HG03108 (cell line): ENCODE results near the gene HDAC7.

ENCODE experiments used
- ATAC-seq: cut with Tn5 transposase; IDR thresholded peaks from one replicate; pipeline ENCODE4 v1.9.1; 2021; ENCODE audit warnings: moderate library complexity; ENCODE audit not compliant: unreplicated experiment

Gene HDAC7

DNA sequence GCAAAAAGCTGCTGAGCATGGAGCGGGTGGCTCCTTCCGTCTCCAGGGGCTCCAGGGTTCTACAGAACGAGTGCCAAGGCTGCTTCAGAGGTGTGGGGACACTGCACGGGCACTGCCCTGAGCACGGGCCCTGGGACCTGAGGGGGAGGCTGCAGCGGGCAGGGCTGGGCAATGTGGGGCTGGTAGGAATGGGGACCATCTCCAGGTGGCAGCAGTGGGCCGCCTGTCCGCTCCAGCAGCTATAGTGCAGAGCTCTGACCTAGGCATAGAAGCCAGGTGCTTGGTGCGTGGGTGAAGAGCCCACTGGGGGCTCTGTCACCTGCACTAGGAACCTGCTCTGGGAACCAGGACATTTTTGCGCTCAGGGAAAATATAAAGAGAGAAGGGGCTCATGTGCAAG lies 22.3 kb downstream of the HDAC7 start:
- no peak for ATAC-seq

DNA sequence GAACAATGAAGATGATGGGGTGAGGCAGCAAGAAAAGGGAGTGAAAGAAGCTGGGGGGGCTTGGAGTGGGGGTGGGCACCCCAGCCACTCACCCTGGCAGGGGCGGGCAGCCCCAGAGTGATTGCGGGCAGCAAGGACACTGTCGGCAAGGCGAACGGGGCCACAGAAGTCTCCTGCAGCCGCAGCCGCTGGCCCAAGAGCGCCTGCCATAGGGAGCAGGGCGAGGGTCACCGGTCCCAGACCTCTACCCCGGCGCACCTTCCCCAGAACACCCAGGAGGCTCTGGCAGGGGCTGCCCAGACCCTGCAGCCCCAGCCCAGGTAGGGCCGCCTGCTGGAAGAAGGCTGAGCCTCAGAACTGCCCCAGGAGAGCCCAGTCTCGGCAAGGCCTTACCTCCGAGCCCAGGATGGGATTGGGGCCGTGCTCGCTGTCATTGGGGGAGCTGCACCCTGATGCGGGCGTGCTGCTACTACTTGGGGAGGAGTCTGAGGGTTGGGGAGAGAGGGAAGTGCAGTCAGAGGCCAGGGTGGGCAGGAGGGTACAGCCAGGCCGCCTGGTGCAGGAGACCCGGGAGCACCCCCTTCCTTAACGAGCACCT lies 23.8 kb downstream of the HDAC7 start:
- ATAC-seq: no peak

DNA sequence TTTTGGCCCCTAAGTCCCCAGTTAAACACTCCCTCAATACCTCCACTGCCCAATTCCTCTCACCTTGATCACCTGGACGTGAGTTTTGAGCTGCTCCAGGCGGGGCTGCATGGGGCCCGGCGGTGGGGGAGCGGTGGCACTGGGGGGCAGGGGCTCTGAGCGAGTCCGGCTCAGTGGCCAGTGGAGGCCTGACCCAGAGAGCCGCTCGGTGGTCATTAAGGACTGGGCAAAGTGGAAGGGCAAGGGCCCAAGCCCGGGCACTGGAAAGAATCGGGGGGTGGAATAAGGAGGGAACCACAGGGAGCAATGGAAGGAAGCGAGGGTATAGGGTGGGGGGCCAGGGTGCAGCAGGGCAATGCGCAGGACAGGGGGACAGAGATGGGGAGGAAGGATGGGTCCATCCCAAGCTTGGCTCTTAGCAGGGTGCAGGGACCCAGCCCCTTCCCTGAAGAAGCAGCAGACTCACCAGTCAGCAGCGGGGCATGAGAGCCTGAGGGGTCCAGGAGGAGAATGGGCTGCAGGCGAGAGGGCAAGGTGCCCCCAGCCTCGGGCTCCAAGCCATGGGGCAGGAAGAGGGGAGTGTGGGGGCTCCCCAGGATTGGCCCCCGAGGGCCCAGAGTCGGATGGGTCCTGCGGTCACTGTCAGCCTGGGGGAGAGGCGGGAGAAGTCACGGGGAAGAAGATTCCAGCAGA lies 24.4 kb downstream of the HDAC7 start:
- ATAC-seq: no peak

GRCh38 chr12:47794679-47795078 lies 25.0 kb downstream of the HDAC7 start:
- ATAC-seq: no peak

DNA sequence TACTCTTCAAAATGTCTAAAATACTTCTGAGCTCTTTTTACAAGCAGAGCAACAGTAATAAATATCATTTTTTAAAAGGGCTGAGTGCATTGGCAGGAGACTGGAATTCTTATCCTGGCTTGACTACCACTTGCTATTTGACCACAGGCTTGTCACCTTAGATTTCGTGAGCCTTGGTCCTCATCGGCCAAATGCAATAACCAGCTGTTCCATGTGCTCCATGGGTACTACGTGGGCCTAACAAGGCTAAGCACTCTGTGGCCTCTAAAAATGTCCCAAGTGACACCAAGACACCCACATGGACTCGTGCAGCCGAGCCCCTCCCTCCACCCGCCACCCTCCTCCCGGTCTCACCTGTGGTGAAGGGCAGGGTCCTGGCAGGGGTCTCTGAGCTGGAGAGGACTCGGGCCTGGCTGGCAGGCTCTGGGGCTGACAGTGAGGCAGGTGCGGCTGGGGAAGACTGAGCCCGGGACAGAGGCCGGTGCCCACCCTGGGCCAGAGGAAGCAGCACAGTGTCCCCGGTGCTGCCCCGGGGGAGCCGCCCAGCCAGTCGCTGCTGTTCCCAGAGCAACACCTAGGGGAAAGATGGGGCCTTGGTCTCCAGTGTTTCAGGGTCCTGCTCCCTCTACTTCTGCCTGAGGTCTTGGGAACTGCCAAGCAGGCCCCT lies 26.6 kb downstream of the HDAC7 start:
- no peak for ATAC-seq

DNA sequence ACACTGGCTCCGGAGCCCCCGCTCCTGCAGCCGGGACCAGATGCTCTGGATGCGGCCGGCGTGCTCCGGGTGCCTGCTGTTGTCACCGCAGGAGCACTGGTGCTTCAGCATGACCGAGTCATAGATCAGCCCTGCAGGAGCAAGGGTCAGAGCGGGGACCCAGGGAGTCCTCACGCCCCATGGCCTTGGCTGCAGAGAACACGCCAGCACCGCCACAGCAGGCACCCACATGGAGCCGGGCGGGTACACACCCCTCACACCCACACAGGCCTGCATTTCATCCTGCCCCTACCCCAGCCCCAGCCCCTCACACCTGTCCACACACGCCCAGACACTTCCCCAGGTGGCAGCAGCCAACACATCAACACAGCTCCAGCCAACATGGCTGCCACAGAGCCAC lies 27.8 kb downstream of the HDAC7 start:
- ATAC-seq: no peak

GRCh38 chr12:47791351-47791746 lies 28.4 kb downstream of the HDAC7 start:
- ATAC-seq: no peak

- no peak for ATAC-seq
Measured at GRCh38 chr12:47790676-47791350, 28.9 kb downstream of the HDAC7 start.

DNA sequence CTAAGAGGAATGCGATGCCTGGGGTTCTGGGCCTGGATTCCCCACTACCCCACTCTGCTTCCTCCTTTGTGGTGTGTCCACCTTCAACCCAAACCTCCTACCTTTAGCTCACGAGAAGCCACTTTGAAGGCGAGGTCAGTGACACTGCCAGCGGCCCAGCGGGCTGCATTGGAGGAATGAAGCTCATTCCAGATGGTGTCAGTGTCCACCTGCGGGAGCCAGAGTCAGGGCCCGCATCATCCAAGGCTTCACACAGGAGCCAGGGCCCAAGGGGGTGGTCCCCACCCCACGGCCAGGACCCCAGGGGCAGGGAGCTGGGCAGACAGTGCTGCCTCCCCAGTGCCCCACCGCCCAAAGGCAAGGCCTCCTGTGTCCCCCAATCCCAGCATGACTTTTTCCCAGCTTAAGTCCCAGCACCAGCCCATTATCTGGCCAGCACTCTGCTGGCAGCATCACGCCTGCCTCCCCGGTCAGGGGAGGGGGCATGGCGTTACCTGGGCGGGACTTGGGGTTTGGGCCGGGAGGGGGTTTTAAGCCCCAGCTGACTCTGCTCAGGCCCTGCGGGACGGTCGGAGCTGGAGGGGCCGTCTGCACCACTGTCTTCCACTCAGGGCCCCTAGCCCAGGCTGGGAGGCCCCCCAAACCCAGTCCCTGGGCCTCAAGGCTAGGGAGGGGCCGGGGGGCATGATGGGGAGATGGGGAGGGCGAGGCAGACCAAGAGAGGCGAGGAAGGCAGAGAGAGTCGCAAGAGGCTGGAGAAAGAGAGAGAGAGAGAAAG lies 29.8 kb downstream of the HDAC7 start:
- no peak for ATAC-seq

DNA sequence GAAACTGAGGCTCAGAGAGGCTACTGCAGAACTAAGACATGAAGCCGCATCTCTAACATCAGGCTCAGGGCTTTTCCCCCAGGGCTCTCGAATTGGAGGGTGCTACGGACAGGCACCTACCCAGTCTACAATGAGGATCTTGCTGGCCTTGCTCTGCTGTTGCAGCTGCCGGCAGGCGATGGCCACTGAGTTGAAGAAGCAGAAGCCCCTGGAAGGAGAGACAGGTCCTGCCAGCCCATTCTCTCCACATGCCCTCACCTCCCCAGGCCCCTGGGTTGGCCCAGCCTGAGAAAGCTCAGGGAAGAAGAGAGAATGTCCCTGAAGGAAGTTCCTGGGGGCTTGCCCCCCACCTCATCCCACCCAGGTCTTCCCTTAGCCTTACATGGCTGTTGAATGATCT lies 30.6 kb downstream of the HDAC7 start:
- no peak for ATAC-seq

- no peak for ATAC-seq
Measured at GRCh38 chr12:47787596-47788319, 31.9 kb downstream of the HDAC7 start.

DNA sequence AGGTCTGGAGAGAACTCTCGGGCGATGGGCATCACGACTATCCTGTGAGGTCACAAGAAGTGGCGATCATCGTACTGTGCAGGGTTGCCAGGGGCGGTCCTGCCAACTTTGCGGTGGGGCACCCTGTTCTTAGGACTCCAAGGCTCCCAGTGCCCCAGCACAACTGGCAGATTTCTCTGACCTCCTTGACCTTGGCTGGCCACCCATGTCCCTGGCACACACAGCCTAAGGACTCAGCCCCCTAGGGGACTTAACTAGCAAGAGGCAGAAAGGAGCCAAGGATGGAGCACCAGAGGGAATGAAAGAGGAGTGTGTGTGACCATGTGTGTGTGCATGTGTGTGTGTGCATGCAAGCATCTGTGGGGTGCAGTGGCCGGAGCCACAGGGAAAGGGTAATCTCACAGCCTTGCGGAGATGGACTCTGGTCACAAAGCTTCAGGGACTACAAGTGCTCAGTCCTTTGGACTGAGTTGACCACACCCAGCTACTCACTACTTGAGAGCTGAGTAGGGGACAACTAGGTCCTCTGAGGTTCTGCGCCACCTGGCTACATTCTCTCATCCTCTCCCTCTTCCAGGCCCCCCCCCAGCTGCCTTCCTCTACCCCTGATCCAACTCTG lies 32.9 kb downstream of the HDAC7 start:
- no peak for ATAC-seq

GRCh38 chr12:47785887-47786661 lies 33.6 kb downstream of the HDAC7 start:
- no peak for ATAC-seq

GRCh38 chr12:47785036-47785886 lies 34.4 kb downstream of the HDAC7 start:
- no peak for ATAC-seq

DNA sequence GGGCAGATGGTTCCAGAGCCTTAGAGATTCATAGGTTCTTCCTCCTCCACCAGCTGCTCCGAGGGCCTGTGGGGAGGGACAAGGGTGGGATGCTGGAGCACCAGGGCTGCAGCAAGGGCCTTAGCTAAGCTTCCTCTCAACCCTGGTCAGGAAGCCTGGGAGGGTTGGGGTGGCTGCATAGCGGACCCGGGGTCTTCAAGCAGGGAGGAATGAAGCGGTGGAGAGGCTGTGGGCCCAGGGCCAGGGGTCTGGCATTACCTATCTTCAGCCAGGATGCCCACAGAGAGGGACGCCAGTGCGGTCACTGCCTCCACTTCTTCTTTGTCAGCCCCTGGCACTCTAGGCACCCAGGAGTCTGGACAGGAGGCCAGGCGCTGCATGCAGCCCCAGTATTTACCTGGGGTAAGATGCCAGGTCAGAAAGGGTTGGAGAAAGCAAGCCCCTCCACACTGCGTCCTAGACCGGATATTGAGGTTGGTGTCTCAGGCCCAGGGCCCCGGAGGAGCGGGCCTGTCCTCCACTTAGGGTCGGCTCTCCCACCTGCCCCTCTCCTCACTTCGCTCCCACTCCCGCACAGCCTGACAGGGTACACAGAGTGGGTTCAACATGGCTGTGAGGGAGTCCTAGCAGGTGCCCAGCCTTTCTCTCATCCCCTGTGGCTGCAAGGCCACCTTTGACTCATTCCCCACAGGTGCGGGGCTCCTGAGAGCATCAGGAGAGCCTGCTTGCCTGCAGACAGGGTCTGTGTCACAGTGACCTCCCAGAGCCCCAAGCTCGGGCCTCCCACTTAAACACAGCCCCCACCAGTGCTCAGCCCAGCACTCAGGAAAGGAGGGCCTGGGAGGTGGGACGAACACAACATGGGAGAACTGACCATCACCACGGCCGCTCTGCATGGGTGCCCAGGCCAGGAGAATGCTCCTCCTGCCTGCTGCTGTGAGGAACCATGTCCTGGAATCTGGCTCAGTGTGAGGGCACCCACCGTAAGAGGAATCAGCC lies 35.6 kb downstream of the HDAC7 start:
- no peak for ATAC-seq

GRCh38 chr12:47783024-47783755 lies 36.5 kb downstream of the HDAC7 start:
- no peak for ATAC-seq
